NCI-H146 treated with DMSO at 0.1 percent for 48 hours (cell line): ENCODE measurements around the gene ZNHIT1.
"Not testable (repeated sequence)": the region's sequence is repeated elsewhere in the genome, so short reads cannot be mapped to it uniquely, and the experiment has no call there.

ENCODE experiments used
- DNase-seq: peaks from one replicate; lab custom pipeline; 2025; ENCODE audit not compliant: unreplicated experiment; lab: John Stamatoyannopoulos, UW

Gene ZNHIT1

DNA sequence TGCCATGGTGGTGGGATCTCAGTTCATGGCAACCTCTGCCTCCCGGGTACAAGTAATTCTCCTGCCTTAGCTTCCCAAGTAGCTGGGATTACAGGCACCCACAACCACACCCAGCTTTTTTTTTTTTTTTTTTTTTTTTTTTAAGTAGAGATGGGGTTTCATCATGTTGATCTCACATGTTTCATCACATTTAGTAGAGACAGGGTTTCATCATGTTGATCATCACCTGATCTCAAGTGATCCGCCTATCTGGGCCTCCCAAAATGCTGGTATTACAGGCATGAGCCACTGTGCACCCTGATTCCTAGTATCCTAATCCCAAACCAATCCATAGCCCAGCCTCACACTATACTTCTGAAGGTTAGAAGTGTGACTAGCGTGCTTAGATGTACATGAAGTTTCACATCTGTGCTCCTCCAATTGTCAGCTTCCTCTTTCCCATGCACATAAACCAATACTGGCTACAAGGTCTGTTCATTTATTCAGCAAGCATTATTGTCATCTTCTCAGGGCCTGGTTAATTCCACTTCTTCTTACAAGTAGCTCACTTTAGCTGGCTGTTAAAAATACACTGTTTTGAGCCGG is 31.0 kb upstream of the ZNHIT1 start:
- no peak for DNase-seq

GRCh38 chr7:101189109-101189508 is 28.9 kb upstream of the ZNHIT1 start:
- DNase-seq: no peak

DNA sequence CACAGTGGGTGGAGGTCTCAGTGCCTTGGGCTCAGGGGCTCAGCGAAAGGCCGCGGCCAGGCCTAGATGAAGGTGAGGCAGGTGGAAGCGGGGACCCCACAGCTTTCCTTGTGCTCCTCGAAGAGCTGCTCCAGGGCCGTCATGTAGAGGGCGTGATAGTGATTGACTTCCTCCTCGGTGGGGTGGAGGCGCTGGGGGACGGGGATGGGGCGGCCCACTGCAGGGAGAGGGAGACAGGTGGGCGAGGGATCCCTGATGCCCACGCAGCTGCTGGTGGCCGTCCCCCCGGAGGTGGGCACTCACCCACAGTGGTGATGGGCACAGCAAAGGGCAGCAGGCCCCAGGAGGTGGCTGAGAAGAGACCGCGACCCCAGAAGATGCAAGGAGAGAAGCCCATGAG is 22.1 kb upstream of the ZNHIT1 start:
- no peak for DNase-seq

DNA sequence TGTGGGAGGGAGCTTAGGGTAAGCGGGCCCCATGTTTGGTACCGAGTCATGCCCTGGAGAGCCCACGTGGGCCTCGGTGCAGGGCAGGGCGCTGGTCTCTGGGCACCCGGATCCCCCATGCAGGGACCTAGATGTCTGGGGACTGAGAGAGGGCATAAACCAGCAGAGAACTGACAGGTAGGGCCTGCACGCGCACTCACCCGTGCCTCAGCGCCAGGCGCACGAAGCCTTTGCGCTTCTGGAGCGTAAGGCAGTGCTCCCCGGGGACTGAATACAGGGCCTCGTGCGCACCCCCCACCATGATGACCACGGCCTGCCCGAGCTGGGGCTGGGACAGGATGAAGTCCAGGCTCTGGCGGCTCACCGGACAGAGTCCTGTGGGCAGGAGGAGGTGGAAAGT is 20.0 kb upstream of the ZNHIT1 start:
- DNase-seq: no peak

DNA sequence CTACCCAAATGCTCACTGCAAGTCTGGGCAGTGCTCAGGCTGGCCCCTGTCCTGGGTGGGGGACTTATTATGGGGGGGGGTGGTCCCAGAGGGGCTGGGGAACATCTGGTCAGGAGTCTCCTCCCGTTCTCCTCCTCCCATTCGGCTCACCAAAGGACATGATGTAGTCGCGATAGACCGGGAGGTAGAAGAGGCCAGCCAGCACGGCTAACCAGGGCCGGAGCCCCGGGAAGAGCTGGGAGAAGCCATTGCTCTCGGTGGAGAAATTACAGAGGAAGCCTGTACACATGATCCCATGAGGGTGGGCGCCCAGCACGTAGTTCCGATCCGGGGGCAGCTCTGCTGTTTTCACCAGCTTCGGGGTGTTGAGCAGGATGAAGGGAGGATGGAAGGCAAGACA is 19.5 kb upstream of the ZNHIT1 start:
- no peak for DNase-seq

DNA sequence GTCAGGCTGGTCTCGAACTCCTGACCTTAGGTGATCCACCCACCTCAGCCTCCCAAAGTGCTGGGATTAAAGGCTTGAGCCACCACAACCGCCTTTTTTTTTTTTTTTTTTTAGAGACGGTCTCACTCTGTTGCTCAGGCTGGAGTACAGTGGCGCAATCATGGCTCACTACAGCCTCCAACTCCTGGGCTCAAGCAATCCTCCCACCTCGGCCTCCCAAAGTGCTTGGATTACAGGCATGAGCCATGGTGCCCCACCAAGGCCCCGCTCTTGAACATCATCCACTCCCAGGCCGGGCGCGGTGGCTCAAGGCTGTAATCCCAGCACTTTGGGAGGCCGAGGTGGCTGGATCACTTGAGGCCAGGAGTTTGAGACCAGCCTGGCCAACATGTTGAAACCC is 18.4 kb upstream of the ZNHIT1 start:
- DNase-seq: not testable (repeated sequence)

DNA sequence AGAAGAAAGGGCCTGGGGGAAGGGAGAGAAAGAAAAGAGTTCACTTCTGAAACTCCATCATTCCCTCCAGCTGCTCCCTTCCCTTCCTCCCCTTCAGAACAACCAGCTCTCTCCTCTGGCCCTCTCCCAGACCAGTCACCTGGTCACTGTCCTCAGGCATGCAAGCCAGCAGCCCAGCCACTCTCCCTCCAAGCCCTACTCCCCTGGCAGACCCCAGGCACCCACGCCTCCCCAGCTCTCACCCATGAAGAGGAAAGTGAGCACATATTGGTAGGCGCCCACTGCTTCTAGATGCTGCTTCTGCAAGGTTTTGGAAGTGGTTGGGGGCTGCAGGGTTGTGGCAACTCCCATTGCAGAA is 17.5 kb upstream of the ZNHIT1 start:
- no peak for DNase-seq

GRCh38 chr7:101200862-101201599 is 16.9 kb upstream of the ZNHIT1 start, which contains the start of gene MOGAT3:
Gene MOGAT3 (minus strand): TSS chr7:101201036. CDS start chr7:101200854, 182 bp downstream.
- no peak for DNase-seq

DNA sequence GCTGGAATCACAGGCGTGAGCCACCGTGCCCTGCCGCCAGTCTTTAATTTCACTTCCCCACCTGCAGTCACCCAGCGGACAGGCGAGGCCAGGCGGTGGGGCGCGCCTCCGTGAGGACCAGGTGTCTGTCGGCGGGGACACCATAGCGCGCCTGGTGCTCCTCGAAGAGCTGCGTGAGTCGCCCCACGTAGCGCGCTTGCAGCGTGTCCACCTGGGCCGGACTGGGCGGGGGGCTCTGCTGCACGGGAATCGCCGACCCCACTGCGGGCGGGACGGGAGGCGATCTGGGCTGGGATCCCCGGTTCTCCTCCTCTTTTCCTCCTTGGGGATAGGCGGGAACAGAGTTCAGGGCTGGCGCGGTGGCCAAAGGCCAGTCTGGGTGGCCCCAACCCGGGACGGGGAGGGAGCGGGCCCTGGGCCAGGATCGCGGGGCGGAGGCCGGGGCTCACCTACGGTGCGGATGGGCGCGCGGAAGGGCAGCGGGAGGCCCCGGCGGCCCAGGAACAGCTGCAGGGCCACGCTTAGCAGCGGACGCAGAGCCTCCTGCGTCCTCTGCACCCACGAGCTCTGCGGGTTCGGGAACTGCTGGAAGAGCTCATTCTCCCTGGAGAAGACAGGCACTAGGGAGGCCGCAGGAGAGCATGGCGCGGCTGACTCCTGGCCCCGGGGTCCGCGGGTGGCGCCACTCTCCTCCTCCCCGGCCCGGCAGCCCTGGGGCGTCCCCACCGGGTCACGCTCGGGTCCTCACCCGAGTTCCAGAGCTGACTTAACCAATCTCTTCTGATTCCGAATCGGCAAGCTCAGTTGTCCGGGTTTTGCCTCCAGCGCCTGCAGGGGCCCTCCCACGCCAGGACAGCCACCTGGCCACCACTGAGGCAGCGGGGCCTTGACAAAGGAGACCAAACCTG is 16.0 kb upstream of the ZNHIT1 start:
- no peak for DNase-seq

DNA sequence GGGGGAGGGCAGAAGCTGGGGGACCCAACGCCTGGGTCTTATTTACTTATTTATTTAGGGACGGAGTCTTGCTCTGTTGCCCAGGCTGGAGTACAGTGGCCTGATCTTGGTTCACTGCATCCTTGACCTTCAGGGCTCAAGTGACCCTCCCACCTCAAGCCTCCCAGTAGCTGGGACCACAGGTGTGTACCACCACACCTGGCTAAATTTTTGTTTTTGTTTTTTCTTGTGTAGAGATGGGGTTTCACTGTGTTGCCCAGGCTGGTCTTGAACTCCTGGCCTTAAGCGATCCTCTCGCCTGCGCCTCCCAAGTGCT is 15.4 kb upstream of the ZNHIT1 start:
- DNase-seq: no peak

GRCh38 chr7:101203740-101204738 is 13.9 kb upstream of the ZNHIT1 start:
- not testable (repeated sequence) for DNase-seq

- no peak for DNase-seq
Observed at GRCh38 chr7:101205901-101206664, 11.9 kb upstream of the ZNHIT1 start.

- DNase-seq: no peak
Observed at GRCh38 chr7:101206665-101207042, 11.3 kb upstream of the ZNHIT1 start.

- DNase-seq: no peak
Observed at GRCh38 chr7:101207459-101207858, 10.5 kb upstream of the ZNHIT1 start.

DNA sequence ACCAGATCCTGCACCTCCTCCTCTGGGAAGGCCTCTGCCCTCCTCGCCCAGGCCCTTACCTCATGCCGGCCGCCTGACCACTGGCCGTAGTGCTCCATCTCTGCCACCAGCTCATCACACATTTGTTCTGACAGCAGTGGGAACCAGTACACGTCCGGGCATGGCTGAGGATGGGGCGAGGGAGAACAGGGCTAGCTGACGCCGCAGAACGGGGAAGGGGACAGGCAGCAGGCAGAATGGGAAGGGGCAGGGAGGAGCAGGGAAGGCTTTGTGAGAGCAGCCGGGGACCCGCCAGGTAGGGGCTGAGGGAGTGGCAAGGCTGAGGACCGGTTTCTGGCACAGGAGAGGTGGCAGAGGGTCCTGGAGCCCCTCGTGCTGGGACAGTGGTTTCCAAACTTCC is 9.2 kb upstream of the ZNHIT1 start:
- DNase-seq: no peak

DNA sequence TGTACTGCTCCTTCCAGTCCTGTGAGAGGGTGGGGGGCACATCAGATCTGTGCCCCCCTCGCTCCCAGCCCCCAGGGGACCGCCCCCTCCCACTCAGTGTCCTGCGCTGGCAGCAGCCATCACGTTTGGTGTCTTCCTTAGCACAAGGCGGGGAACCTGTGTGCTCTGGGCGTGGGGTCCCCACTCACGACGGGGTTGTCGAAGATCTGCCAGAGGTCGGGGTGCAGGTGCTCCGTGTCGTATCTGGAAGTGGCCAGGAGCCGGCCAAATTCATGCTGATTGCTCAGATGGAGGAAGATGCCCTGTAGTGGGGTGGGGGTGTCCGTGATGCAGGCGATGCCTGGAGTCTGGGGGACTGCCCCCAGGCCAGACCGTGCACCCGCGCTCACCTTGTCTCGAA is 7.8 kb upstream of the ZNHIT1 start:
- DNase-seq: no peak

GRCh38 chr7:101211501-101211900 is 6.5 kb upstream of the ZNHIT1 start:
- DNase-seq: no peak

DNA sequence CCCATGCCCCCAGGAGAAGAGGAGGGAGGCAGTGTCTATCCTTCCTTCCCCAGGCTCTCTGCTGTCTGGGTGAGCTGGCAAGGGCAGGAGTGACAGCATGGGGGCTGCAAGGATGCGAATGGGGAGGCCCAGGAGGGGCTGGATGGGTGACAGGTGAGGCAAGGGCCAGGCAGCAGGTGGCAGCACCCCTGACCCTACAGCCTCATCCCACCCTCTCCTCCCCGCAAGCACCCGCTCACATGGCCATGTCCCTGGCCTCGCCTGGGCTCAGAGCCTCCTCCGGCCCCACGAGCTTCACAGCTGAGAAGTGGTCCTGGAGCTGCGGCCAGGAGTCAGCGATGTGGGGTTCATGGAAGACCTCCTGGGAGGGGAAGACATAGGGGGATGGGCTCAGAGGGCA is 6.0 kb upstream of the ZNHIT1 start:
- no peak for DNase-seq

GRCh38 chr7:101216001-101216859 is 1.7 kb upstream of the ZNHIT1 start:
- DNase-seq: no peak
